Adrenal gland (tissue), 12 donors: ENCODE measurements around the gene PPM1L. TPM values are rescaled to one million over a fixed set of nuclear protein-coding genes. Genes with fewer than 3 reads are reported as not detected.

ENCODE experiments used
- DNase-seq, 7 donors: peaks; one replicate each; pipeline ENCODE4 v3.0.0-alpha.2; 2019 to 2020
- H3K27ac ChIP-seq, 5 donors: fragments of 200-600 bp; sonication (generic) in 4 of 5; 1 replicate in 3 of 5; 2 replicates in 2 of 5; pipeline versions ENCODE4 v1.5.1 to v1.8.0; 2016 to 2020; ENCODE audit warnings: mild to moderate bottlenecking in 1 of 5
- H3K27me3 ChIP-seq: fragments of 200-600 bp; 2 replicates; pipeline ENCODE4 v1.8.0; 2021
- H3K36me3 ChIP-seq, 2 donors: fragments of 200-600 bp; replicated peaks in 1 of 2; 1 replicate in 1 of 2; 2 replicates in 1 of 2; pipeline versions ENCODE4 v1.5.1 to v1.8.0; 2018 to 2022
- H3K4me1 ChIP-seq, 2 donors: fragments of 200-600 bp; replicated peaks in 1 of 2; 1 replicate in 1 of 2; 2 replicates in 1 of 2; pipeline versions ENCODE4 v1.5.1 to v1.8.0; 2018 to 2021
- H3K4me3 ChIP-seq, 4 donors: fragments of 200-600 bp; sonication (generic) in 3 of 4; one replicate each; pipeline ENCODE4 v1.5.1; 2016 to 2018
- H3K9me3 ChIP-seq, 3 donors: fragments of 200-600 bp; sonication (generic) in 1 of 3; replicated peaks in 1 of 3; 1 replicate in 2 of 3; 2 replicates in 1 of 3; pipeline versions ENCODE4 v1.5.1 to v1.8.0; 2016 to 2021
- POLR2A ChIP-seq, 2 donors: fragments of 450-650 bp; IDR thresholded peaks; one replicate each; pipeline ENCODE4 v1.6.1; 2017; ENCODE audit warnings: antibody characterized with exemption in 2 of 2, mild to moderate bottlenecking in 2 of 2, moderate library complexity in 1 of 2
- WGBS, 4 donors: extraction: QIAGEN DNeasy Blood & Tissue Kit in 2 of 4; methylation state at CpG; one replicate each; pipeline versions ENCODE4 v1.1.5 to v1.1.7; 2013 to 2017; 5-methylcytosine and 5-hydroxymethylcytosine counted together
- intact Hi-C, 2 donors: fragments of 100-400 bp; cut with DNase I; formaldehyde crosslinking; loops; one replicate each; pipeline versions ENCODE4 v1.14.1 to v1.15.0; 2022 to 2023
- polyA plus RNA-seq, 3 donors: library from polyadenylated mRNA; stranded (reverse); fragments of 200-250 nt in 2 of 3; fragments of 350-450 nt in 1 of 3; fragmentation: Illumina TruSeq in 1 of 3; extraction: RNeasy Lipid Tissue Mini Kit (QIAGEN cat#74804) in 1 of 3; gene quantifications; one replicate each; pipeline ENCODE4 v1.2.3, GENCODE V29; 2013 to 2014
- total RNA-seq, 9 donors: library from RNA; depleted of rRNA in 4 of 9; stranded (reverse); fragments of >200 nt in 4 of 9; fragments of 120-200 nt in 1 of 9; fragmentation: NEBNext Ultra II Directional in 1 of 9; extraction: Animal tissue kit (Norgen Biotek cat#: 25700) in 1 of 9; gene quantifications; one replicate each; pipeline versions ENCODE4 v1.1.0 to v1.2.4, GENCODE V29; 2013 to 2023
- TF ChIP-seq, protein P1 (sequence below), 6 experiments: fragments of 450-650 bp in 4 of 6; fragments of 200-600 bp in 2 of 6; sonication (generic) in 1 of 6; IDR thresholded peaks; 1 replicate in 5 of 6; 2 replicates in 1 of 6; pipeline versions ENCODE4 v1.5.1 to v1.8.0; 2016 to 2021; ENCODE audit warnings: antibody characterized with exemption in 6 of 6, mild to moderate bottlenecking in 2 of 6, moderate library complexity in 1 of 6
- donor health status: healthy with polysubstance abuse.
- donor health status: Bipolar disorder and iron deficiency.
- donor health status: DM: yes; HTN: yes; CAD: no.
- donor health status: DM: no; HTN: no; CAD: no.
- donor health status: DM: no; HTN: no; CAD: no.
- donor health status: DM: yes; HTN: yes; CAD: no.

PPM1L gene
- total and polyA plus RNA-seq, 12 donors: 2.4 to 53.6 (median 35.0) TPM

DNA sequence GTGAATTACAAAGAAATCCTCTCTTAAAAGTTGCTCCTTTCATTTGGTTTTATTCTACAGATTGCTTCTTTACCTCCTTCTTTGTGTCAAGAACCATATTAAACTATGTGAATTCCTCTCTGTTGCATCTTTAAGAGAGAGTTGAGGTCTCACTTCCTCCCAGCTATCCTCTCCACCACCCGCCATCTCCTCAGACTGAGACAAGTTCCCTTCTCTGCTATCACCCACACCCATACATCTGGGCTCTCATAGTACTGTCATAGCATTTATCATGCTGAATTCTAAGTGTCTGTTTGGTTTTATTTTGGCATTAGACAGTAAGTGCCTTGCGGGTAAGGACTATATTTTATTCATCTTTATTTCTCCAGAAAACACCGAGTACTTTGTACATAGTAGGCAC is 294.9 kb downstream of the PPM1L start:
- intact Hi-C loops: no loop called here
- TF ChIP-seq, protein P1, sequence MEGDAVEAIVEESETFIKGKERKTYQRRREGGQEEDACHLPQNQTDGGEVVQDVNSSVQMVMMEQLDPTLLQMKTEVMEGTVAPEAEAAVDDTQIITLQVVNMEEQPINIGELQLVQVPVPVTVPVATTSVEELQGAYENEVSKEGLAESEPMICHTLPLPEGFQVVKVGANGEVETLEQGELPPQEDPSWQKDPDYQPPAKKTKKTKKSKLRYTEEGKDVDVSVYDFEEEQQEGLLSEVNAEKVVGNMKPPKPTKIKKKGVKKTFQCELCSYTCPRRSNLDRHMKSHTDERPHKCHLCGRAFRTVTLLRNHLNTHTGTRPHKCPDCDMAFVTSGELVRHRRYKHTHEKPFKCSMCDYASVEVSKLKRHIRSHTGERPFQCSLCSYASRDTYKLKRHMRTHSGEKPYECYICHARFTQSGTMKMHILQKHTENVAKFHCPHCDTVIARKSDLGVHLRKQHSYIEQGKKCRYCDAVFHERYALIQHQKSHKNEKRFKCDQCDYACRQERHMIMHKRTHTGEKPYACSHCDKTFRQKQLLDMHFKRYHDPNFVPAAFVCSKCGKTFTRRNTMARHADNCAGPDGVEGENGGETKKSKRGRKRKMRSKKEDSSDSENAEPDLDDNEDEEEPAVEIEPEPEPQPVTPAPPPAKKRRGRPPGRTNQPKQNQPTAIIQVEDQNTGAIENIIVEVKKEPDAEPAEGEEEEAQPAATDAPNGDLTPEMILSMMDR (IDR thresholded peaks at IDR 0.05): no peak
- TF ChIP-seq POLR2A (IDR thresholded peaks at IDR 0.05): no peak
- Histone ChIP-seq H3K27ac (no peak overlapping the region), H3K4me3 (no peak overlapping the region), H3K27me3 (no peaks in the 10 kb centered on the region), H3K9me3 (no peaks in the 10 kb centered on the region), H3K36me3 (no peaks in the 10 kb centered on the region), H3K4me1 (no peaks in the 10 kb centered on the region)
- 83 to 87% (median 85%) methylated on average over 3 of the region's 3 CpGs for WGBS, 4 donors
- no peak for DNase-seq

DNA sequence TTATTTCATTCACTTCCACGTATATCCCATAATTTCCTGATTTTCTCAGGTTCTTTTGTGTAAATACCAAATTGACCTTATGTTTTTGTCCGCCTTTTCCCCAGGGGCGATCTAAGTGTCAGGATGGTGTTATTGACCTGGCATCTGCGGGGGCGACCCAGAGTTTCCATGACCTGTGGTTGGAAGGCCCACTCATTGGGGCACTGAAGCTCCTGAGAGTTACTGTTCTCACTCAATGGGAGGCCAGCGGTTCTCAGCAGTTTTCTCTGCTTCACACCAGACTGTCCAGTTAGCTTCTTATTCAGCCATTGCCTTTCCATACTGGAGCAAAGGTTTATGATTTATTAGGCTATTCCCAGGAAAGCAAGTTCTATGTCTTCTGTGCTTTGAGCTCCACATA is 295.8 kb downstream of the PPM1L start:
- no peak for DNase-seq
- TF ChIP-seq POLR2A (IDR thresholded peaks at IDR 0.05): no peak
- TF ChIP-seq, protein P1 (IDR thresholded peaks at IDR 0.05): no peak
- no peaks in the 10 kb centered on the region for H3K4me1 ChIP-seq
- H3K36me3 ChIP-seq: no peaks in the 10 kb centered on the region
- intact Hi-C loops: no loop called here
- 89 to 95% (median 91%) methylated on average over 6 of the region's 6 CpGs for WGBS, 4 donors
- H3K9me3 ChIP-seq: no peaks in the 10 kb centered on the region
- H3K27ac ChIP-seq: no peak overlapping the region
- H3K4me3 ChIP-seq: no peak overlapping the region
- no peaks in the 10 kb centered on the region for H3K27me3 ChIP-seq

DNA sequence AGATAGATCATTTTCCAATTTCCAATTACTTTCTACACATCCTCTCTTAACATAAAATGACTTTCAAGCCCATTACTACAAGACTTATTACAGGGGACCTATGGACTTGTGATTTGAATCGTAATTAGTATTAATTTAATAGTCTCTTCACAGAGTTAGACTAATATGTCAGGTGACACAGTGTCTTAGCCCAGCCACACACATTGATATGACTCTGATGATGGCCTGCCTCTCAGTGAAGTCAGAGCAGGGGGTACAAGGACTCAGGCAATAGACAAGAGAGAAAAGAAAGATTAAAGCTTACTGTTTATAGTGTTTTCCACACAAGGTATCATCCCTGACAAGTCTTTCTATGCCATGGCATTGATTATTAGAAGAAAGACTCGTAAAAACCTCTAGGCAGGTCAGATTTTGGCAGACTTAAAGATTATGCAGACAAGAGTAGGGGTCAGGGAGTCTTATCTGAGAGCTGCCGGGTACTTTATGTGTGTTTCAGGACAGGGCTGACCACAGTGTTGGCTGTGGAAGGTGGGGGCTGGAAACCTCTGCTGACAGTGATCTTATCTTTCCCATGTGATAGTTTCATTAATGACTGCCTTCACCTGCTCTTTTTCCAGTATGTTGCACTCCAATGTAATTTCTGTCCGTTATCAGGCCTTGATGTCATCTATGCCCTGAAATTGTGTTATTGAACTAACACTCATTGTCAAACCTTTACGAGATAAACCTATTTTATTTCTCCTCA is 299.0 kb downstream of the PPM1L start:
- Histone ChIP-seq H3K4me1 (no peaks in the 10 kb centered on the region), H3K9me3 (no peaks in the 10 kb centered on the region), H3K27me3 (no peaks in the 10 kb centered on the region), H3K27ac (no peak overlapping the region), H3K36me3 (no peaks in the 10 kb centered on the region), H3K4me3 (no peak overlapping the region)
- no peak for DNase-seq
- TF ChIP-seq, protein P1 (IDR thresholded peaks at IDR 0.05): no peak
- TF ChIP-seq POLR2A (IDR thresholded peaks at IDR 0.05): no peak
- WGBS, 4 donors: 75 to 85% (median 82%) methylated on average over 5 of the region's 5 CpGs
- intact Hi-C loops: no loop called here

DNA sequence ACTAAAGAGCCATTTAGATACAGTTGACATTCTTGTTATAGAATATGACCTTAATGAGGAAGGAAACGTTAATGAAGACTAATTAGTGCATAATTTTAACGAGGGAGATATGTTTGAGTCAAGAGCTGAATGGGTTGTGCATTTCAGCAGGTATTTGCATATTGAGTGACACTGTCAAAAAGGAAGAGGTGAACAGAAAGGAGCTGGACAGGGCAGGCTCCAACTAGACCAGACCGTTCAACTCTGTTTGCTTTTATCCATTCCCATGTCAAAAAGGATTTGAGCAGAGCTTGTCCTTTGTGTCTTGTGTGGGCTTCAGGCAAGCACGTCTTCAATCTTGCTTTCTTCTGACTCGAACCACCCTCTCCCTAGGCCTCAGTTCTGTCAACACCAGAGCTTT is 308.4 kb downstream of the PPM1L start:
- Histone ChIP-seq H3K27me3 (no peaks in the 10 kb centered on the region), H3K4me3 (no peak overlapping the region), H3K27ac (no peak overlapping the region), H3K4me1 (no peaks in the 10 kb centered on the region), H3K36me3 (no peaks in the 10 kb centered on the region), H3K9me3 (no peaks in the 10 kb centered on the region)
- TF ChIP-seq, protein P1 (IDR thresholded peaks at IDR 0.05): no peak
- TF ChIP-seq POLR2A (IDR thresholded peaks at IDR 0.05): no peak
- intact Hi-C loops: no loop called here
- DNase-seq: no peak
- WGBS, 4 donors: 83 to 91% (median 89%) methylated on average over 5 of the region's 5 CpGs
